MM.1S (cell line): Measurements from ENCODE around the gene NCKAP5.

Source experiments
- CTCF ChIP-seq: fragments of 300-600 bp; sonication (generic); IDR thresholded peaks from 2 replicates; pipeline ENCODE4 v1.5.1; 2016; ENCODE audit warnings: antibody characterized with exemption, low read length, mixed read lengths
- EZH2 ChIP-seq: fragments of 300-600 bp; sonication (generic); optimal IDR thresholded peaks from 2 replicates; pipeline ENCODE3; 2017; ENCODE audit warnings: low read depth, mild to moderate bottlenecking, antibody characterized with exemption, low read length, mixed read lengths
- EZH2phosphoT487 ChIP-seq: fragments of 300-600 bp; sonication (generic); IDR thresholded peaks from 2 replicates; pipeline ENCODE4 v1.6.1; 2018; ENCODE audit warnings: antibody characterized with exemption, low read length

DNA sequence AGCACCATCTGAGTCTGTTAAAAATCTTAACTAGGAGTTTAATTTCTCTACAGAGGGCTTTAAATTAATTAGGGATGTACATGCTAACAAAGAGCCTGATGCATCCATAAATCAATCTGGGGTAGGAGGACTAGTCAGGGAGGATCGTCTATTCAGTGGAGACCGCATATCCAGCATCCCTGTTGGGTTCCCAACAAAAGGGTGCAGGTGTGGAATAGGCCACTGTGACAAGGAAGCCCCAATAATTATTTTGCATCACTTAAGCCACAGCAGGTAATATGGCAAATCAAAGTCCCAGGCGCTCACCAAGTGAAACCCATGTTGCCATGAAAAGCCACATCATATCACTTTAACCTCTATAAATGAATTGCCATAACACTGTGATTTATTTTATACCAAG, 392.3 kb downstream of the NCKAP5 start:
- no peak for TF ChIP-seq CTCF
- no peak for TF ChIP-seq EZH2phosphoT487
- no peak for TF ChIP-seq EZH2
